Neural cell (in vitro differentiated cells): ENCODE data around the gene MSMP. TPM values are rescaled to one million over a fixed set of nuclear protein-coding genes. Genes with fewer than 3 reads are reported as not detected.
A peak's percentile ranks its signal among the peaks of the same experiment; 100 is the strongest.

Experiments
- H2AFZ ChIP-seq: fragments of 200-600, 300-800 bp; sonication (generic), shearing (Covaris generic); 2 replicates; pipeline ENCODE4 v1.6.0; 2014; ENCODE audit warnings: low read depth, mild to moderate bottlenecking, antibody characterized with exemption, low read length, moderate library complexity
- H3F3A ChIP-seq: fragments of 200-600 bp; shearing (Covaris generic); 2 replicates; pipeline ENCODE4 v1.6.1; 2016; ENCODE audit warnings: mild to moderate bottlenecking, moderate library complexity, mixed read lengths, antibody characterized with exemption, low read length; ENCODE audit not compliant: insufficient read depth, poor library complexity, severe bottlenecking
- H3K27ac ChIP-seq: fragments of 200-600, 300-800 bp; sonication (generic), shearing (Covaris generic); 2 replicates; pipeline ENCODE4 v1.5.1; 2014; ENCODE audit warnings: mild to moderate bottlenecking, low read length, moderate library complexity
- H3K27me3 ChIP-seq: fragments of 300-800, 200-600 bp; sonication (generic), shearing (Covaris generic); 2 replicates; pipeline ENCODE4 v1.6.0; 2014; ENCODE audit warnings: mild to moderate bottlenecking, low read depth, low read length, moderate library complexity; ENCODE audit not compliant: insufficient read depth
- H3K36me3 ChIP-seq: fragments of 300-800, 200-600 bp; sonication (generic), shearing (Covaris generic); 2 replicates; pipeline ENCODE4 v1.5.1; 2014; ENCODE audit warnings: mild to moderate bottlenecking, antibody characterized with exemption, low read length, moderate library complexity; ENCODE audit not compliant: insufficient read depth
- H3K4me2 ChIP-seq: fragments of 300-800, 200-600 bp; sonication (generic), shearing (Covaris generic); 2 replicates; pipeline ENCODE4 v1.6.0; 2014; ENCODE audit warnings: mild to moderate bottlenecking, low read length
- H3K4me3 ChIP-seq: fragments of 300-800, 200-600 bp; sonication (generic), shearing (Covaris generic); 2 replicates; pipeline ENCODE4 v1.5.1; 2014; ENCODE audit warnings: mild to moderate bottlenecking, low read length, moderate library complexity
- H3K79me2 ChIP-seq: fragments of 200-600 bp; shearing (Covaris generic); replicated peaks from 2 replicates; pipeline ENCODE4 v1.6.0; 2014; ENCODE audit warnings: mild to moderate bottlenecking, low read length, moderate library complexity; ENCODE audit not compliant: insufficient read depth
- H3K9ac ChIP-seq: fragments of 300-800, 200-600 bp; sonication (generic), shearing (Covaris generic); 2 replicates; pipeline ENCODE4 v1.6.1; 2016; ENCODE audit warnings: mild to moderate bottlenecking, low read length, mixed read lengths
- H3K9me2 ChIP-seq: fragments of 200-600 bp; shearing (Covaris generic); 2 replicates; pipeline ENCODE4 v1.6.1; 2016; ENCODE audit warnings: mild to moderate bottlenecking, low read length, mixed read lengths; ENCODE audit not compliant: insufficient read depth
- H3K9me3 ChIP-seq: fragments of 200-600, 300-800 bp; sonication (generic), shearing (Covaris generic); 2 replicates; pipeline ENCODE4 v1.6.1; 2016; ENCODE audit warnings: mild to moderate bottlenecking, mixed run types, low read length, moderate library complexity, mixed read lengths
- H4K20me1 ChIP-seq: fragments of 200-600 bp; shearing (Covaris generic); 2 replicates; pipeline ENCODE4 v1.6.1; 2016; ENCODE audit warnings: mild to moderate bottlenecking, mixed run types; ENCODE audit not compliant: insufficient read depth
- EP300 ChIP-seq: fragments of 450-650 bp; conservative IDR thresholded peaks from 2 replicates; pipeline ENCODE4 v1.6.1; 2014; ENCODE audit warnings: antibody characterized with exemption, mild to moderate bottlenecking, moderate library complexity; ENCODE audit not compliant: poor library complexity, severe bottlenecking
- EZH2 ChIP-seq: fragments of 200-600, 300-800 bp; shearing (Covaris generic), sonication (generic); IDR thresholded peaks from 2 replicates; pipeline ENCODE4 v1.6.1; 2014; ENCODE audit warnings: antibody characterized with exemption, low read length, borderline replicate concordance, mild to moderate bottlenecking; ENCODE audit not compliant: insufficient read depth, poor library complexity, severe bottlenecking
- MXI1 ChIP-seq: fragments of 450-650 bp; conservative IDR thresholded peaks from 2 replicates; pipeline ENCODE4 v1.6.1; 2014; ENCODE audit warnings: antibody characterized with exemption, mild to moderate bottlenecking; ENCODE audit not compliant: poor library complexity, severe bottlenecking
- POLR2AphosphoS5 ChIP-seq: IDR thresholded peaks from 2 replicates; pipeline ENCODE4 v1.6.1; 2012
- RAD21 ChIP-seq: fragments of 450-650 bp; conservative IDR thresholded peaks from 2 replicates; pipeline ENCODE4 v1.6.1; 2014; ENCODE audit warnings: antibody characterized with exemption, mild to moderate bottlenecking, moderate library complexity
- SMC3 ChIP-seq: fragments of 450-650 bp; conservative IDR thresholded peaks from 2 replicates; pipeline ENCODE4 v1.6.1; 2014; ENCODE audit warnings: antibody characterized with exemption, mild to moderate bottlenecking, moderate library complexity; ENCODE audit not compliant: poor library complexity
- TAF1 ChIP-seq: IDR thresholded peaks from 2 replicates; pipeline ENCODE4 v1.6.1; 2012; ENCODE audit warnings: low read depth
- polyA plus RNA-seq: library from polyadenylated mRNA; depleted of rRNA; stranded (reverse); fragments of >200 nt; gene quantifications from 2 replicates; pipeline ENCODE4 v1.2.3, GENCODE V29; 2014
- TF ChIP-seq, protein P1 (sequence below): IDR thresholded peaks from 2 replicates; pipeline ENCODE4 v1.6.1; 2012; ENCODE audit warnings: borderline replicate concordance
- TF ChIP-seq, protein P2 (sequence below): fragments of 450-650 bp; IDR thresholded peaks from 2 replicates; pipeline ENCODE4 v1.5.1; 2014; ENCODE audit warnings: antibody characterized with exemption, mild to moderate bottlenecking, moderate library complexity; ENCODE audit not compliant: poor library complexity, severe bottlenecking

Gene MSMP
- polyA plus RNA-seq, 1 donor from 2014 or later: not detected

DNA sequence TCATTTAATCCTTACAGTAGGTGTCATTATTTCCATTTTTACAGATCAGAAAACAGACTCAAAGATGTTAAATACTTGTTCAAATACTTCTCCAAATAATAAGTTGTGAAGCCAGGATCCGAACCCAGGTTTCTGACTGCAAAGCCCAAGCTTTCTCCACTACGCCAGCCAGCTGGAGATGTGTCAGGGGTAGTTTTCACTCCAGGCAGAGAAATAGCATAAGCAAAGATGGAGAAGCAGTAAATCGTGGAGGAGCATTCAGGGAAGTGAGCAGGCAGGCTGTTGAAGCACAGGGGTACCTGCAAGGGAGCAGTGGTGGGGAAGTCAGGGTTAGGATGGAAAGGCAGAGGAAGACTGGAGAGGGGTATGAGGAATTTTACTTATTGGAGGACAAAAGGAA lies 25.0 kb downstream of the MSMP start:
- Histone ChIP-seq H3K9me2 (no peaks in the 10 kb centered on the region), H2AFZ (no peak overlapping the region), H3K4me2 (no peak overlapping the region), H3K27me3 (no peaks in the 10 kb centered on the region), H4K20me1 (no peaks in the 10 kb centered on the region), H3K9me3 (no peaks in the 10 kb centered on the region), H3K27ac (no peak overlapping the region), H3K4me3 (peak overlapping the region; percentile 81), H3K9ac (no peak overlapping the region), H3F3A (no peaks in the 10 kb centered on the region), H3K36me3 (no peaks in the 10 kb centered on the region), H3K79me2 (peaks cover 31% of the 10 kb centered on the region)
- TF ChIP-seq, protein P1, sequence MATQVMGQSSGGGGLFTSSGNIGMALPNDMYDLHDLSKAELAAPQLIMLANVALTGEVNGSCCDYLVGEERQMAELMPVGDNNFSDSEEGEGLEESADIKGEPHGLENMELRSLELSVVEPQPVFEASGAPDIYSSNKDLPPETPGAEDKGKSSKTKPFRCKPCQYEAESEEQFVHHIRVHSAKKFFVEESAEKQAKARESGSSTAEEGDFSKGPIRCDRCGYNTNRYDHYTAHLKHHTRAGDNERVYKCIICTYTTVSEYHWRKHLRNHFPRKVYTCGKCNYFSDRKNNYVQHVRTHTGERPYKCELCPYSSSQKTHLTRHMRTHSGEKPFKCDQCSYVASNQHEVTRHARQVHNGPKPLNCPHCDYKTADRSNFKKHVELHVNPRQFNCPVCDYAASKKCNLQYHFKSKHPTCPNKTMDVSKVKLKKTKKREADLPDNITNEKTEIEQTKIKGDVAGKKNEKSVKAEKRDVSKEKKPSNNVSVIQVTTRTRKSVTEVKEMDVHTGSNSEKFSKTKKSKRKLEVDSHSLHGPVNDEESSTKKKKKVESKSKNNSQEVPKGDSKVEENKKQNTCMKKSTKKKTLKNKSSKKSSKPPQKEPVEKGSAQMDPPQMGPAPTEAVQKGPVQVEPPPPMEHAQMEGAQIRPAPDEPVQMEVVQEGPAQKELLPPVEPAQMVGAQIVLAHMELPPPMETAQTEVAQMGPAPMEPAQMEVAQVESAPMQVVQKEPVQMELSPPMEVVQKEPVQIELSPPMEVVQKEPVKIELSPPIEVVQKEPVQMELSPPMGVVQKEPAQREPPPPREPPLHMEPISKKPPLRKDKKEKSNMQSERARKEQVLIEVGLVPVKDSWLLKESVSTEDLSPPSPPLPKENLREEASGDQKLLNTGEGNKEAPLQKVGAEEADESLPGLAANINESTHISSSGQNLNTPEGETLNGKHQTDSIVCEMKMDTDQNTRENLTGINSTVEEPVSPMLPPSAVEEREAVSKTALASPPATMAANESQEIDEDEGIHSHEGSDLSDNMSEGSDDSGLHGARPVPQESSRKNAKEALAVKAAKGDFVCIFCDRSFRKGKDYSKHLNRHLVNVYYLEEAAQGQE: no peak
- TF ChIP-seq, protein P2, sequence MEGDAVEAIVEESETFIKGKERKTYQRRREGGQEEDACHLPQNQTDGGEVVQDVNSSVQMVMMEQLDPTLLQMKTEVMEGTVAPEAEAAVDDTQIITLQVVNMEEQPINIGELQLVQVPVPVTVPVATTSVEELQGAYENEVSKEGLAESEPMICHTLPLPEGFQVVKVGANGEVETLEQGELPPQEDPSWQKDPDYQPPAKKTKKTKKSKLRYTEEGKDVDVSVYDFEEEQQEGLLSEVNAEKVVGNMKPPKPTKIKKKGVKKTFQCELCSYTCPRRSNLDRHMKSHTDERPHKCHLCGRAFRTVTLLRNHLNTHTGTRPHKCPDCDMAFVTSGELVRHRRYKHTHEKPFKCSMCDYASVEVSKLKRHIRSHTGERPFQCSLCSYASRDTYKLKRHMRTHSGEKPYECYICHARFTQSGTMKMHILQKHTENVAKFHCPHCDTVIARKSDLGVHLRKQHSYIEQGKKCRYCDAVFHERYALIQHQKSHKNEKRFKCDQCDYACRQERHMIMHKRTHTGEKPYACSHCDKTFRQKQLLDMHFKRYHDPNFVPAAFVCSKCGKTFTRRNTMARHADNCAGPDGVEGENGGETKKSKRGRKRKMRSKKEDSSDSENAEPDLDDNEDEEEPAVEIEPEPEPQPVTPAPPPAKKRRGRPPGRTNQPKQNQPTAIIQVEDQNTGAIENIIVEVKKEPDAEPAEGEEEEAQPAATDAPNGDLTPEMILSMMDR: no peak
- TF ChIP-seq EZH2 (no peak), POLR2AphosphoS5 (no peak), RAD21 (no peak), MXI1 (no peak), TAF1 (no peak), EP300 (no peak), SMC3 (no peak)

DNA sequence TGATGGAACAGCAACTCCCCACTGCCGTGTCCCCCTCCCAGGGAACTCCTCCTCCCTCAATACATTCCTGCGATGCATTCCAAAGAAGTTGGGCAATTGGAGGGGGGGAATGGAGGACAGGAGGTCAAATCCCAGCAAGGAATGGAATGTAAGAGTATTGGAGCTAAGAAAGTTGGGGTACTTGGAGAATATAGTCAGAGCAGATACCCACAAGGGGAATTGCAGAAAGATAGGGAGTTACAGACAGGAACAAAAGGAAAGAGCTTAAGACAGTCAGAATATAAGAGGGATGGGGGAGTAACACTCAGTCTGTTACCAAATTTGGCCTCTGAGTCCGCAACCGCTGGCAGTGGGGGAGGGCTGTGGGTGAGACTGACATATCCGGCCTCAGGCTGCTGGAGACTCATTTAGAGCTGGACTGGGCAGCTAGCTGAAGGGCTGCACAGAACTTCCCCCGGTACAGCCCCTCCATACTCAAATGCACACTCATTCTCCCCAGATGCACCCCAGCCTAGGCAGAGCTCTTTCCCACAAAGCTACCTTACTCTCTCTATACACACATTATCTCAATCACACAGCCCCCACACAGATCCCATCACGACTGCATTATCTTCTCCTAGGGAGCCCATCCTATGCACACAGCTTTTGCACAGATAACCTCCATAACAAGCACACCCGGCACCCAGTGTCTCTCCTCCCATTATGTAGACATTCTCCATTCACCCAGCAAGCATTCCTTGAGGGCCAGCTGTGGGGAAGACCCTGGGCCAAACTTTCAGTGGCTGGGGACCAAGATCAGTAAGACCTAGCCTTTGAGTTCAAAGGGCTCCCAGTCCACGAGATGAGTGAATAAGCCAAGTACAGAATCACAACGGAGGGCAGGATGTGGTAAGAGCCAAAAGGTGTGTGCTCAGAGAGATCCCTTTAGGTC lies 25.8 kb downstream of the MSMP start:
- H3F3A ChIP-seq: no peaks in the 10 kb centered on the region
- H3K27ac ChIP-seq: no peak overlapping the region
- no peaks in the 10 kb centered on the region for H3K9me2 ChIP-seq
- no peak overlapping the region for H3K9ac ChIP-seq
- H3K4me3 ChIP-seq: no peak overlapping the region
- no peaks in the 10 kb centered on the region for H4K20me1 ChIP-seq
- H2AFZ ChIP-seq: no peak overlapping the region
- no peak overlapping the region for H3K4me2 ChIP-seq
- peaks cover 31% of the 10 kb centered on the region for H3K79me2 ChIP-seq
- H3K36me3 ChIP-seq: no peaks in the 10 kb centered on the region
- H3K27me3 ChIP-seq: no peaks in the 10 kb centered on the region
- TF ChIP-seq TAF1 (no peak), EP300 (no peak), EZH2 (no peak)
- TF ChIP-seq, protein P2: no peak
- no peaks in the 10 kb centered on the region for H3K9me3 ChIP-seq
